Left kidney (tissue), 2 donors: ENCODE data around the gene ORM1. TPM values are rescaled to one million over a fixed set of nuclear protein-coding genes. Genes with fewer than 3 reads are reported as not detected.
"Not testable (repeated sequence)": the region's sequence is repeated elsewhere in the genome, so short reads cannot be mapped to it uniquely, and the experiment has no call there.

Source experiments
- DNase-seq: peaks from one replicate; pipeline ENCODE4 v3.0.0-alpha.2; 2013
- polyA plus RNA-seq: library from polyadenylated mRNA; unstranded; fragments of 120-200 nt; gene quantifications from one replicate; pipeline ENCODE4 v1.2.1, GENCODE V29; 2013; ENCODE audit not compliant: insufficient read length

Gene ORM1
- polyA plus RNA-seq, 1 donor = 0.22 TPM

DNA sequence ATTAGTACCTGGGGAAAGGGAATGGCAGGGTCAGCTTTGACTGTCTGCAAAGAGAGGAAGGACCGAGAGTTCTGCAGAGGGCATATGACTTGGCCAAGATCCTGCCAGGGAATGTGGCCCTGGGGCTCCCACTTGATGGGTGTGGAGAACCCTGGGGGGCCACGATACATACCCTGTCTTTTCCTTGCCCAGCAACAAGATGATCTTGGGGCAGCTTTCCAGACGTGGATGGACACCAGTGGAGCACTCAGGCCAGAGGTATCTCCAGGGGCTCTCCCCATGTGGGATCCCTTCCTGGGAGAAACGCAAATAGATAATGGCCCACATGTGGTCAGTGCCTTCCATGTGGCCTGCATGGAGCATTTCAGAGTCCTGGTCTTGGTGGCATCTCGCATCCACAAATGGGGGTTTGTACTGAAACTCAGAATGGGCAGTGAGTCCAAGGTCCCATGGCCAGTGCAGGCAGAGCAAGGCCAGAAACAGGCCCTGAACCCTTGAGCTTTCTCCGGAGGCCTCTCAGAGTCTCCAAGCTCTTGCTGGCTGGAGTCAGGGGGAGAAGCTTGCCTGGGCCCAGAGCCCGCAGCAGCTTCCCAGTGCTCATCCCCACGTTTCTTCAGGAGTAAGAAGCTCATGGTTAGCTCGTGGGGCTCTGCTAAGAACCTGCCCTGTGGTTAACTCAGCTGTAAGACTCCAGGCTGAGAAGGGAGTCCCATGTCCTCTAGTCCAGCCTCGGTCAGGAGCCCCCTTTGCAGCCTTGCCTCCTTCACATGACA lies 18.3 kb upstream of the ORM1 start:
- no peak for DNase-seq

DNA sequence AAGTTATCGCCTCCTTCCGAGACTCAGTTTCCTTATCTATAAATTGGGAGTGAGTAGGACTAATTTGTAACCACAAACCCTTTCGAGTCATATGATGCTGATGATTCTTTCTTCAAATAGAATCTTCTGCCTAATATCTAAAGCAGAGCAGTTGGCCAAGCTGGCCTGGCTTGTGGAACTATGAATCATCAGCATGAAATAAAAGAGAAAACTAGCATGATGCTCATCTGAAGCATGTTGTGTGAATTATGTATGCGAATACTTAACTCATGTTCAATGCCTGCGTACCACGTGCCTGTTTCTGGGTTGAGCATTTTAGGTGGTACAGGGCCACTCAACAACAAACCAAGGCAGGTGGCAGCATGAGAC lies 15.0 kb upstream of the ORM1 start:
- no peak for DNase-seq

DNA sequence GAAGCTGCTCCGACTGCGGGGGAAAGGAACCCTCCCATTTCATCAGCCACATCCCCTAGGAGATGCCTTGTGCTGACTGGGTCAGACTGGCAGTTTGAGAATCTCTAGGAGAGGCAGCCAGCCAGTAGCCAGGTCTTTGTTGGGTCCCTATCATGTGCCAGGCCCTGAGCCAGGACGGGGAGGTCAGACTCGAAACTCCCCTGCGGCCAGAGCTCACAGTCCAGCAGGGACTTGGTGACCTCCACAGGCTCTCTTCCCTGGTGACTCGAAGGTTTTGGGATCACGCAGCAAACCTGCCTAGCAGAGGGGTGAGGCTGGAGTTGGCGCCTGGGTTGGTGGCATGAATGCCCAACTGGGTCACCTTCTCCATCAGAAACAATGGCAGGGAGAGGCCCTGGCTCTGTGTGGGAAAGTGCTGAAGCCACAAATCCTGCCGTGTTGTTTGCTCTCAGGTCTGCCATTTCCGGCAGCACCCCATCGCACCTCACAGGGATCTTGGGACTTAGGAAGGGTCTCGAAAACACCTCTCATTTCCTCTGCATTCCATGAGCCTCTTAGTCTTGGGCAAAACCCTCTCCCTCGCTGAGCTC lies 14.4 kb upstream of the ORM1 start:
- DNase-seq = no peak

DNA sequence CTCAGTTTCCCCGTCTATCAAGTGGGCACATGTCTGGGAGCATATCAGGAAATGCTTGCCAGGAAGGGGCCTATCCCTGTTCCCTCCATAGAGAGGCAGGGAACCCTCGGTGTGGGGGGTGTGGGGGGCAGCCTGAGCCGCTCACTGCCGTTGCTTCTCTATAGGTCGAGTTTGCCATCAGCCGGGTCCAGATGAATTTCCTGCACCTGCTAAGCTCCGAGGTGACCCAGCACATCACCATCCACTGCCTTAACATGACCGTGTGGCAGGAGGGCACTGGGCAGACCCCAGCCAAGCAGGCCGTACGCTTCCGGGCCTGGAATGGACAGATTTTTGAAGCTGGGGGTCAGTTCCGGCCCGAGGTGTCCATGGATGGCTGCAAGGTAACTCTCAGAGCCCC lies 13.8 kb upstream of the ORM1 start:
- no peak for DNase-seq

DNA sequence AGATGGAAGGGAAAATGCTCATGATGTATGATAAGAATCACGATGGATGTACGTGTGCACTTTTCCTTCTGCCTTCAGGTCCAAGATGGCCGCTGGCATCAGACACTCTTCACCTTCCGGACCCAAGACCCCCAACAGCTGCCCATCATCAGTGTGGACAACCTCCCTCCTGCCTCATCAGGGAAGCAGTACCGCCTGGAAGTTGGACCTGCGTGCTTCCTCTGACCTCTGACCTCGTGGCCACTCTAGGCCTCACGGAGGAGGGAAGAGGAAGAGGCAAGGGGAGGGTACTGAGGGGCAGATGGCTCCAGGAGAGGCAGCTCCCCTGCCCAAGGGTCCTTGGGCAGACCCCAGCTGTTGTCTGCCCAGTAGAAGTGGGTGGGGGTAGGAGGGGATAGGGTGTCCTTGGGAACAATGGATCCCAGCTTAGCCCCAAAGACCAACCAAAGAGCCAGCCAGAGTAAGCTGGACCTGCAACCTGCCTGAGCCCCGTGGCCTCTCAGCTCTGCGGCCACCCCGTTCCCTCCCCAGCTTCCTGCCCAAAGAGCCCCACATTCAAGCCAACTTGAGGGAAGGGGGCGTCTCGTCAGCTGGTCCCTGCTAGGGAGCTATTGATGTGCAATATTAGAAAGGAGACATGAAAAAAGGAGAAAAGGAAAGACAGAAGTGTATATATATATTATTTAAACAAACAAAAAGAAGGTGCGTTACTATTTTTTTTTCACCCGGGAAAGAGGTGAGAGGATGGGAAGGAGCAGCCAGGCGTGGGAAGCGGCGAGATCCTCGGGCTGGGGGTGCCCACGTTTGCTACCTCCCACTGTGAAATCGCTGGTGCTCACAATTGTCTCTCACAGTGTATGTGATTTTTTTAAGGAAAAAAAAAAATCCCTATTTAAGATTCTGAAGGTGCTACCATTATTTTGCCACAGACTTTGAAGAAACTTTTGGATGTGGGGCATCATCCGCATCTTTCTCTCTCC lies 12.1 kb upstream of the ORM1 start:
- DNase-seq = no peak

DNA sequence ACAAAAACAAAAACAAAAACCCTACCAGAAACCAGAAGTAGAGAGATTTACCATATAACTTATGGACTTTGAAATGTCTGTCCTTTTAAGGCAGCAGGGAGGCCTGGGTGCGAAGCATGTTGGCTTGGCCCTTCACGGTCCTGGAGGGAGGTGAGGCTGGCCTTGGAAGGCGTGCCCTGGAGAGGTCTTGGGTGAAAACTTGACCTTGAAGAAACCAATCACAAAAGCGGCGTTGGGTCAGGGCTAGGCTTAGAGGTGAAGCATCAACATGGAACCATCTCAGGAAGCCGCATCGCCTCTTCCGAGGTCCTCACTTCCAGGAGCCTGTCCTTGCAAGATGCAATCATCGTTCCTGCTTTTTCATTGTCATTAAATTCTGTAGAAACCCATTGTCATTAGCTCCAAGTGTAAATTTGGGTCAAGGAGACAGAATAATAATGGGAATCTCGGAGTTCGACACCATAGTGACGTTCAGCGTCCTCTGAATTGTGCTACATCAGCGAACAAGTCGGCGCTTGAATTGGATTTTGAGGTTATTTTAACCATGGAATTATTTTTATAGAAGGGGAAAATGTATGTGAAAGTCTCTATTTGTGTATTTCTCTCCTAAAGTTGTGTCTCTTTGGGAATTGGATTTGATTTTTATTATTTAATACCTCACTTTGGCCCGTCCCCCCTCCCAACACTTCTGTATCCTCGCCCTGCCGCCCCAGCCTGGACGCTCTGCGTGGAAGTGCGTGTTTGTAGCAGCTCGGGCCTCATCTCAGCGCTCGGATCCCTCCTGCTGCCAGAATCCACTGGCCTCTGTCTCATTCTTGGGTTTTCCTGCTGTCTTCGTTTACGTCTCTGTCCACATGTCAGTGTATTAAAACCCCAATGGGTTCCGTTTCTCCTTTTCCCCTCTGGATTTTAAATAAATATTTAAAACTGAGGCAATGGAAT lies 11.1 kb upstream of the ORM1 start:
- DNase-seq = no peak

DNA sequence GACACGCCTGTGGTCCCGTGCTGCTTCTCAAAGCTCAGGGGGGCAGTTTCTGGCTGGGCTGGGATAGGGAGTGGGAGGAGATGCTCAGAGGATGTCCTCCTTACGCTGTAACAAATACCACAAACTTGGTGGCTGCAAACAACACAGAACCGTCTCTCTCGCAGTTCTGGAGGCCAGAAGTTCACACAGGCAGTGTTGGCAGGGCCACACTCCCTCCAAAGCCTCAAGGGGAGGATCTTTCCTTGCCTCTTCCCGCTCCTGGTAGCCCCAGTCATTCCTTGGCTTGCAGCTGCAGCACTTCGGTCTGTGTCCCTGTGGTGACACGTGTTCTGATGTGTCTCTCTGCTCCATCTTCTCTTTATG lies 10.4 kb upstream of the ORM1 start:
- no peak for DNase-seq

DNA sequence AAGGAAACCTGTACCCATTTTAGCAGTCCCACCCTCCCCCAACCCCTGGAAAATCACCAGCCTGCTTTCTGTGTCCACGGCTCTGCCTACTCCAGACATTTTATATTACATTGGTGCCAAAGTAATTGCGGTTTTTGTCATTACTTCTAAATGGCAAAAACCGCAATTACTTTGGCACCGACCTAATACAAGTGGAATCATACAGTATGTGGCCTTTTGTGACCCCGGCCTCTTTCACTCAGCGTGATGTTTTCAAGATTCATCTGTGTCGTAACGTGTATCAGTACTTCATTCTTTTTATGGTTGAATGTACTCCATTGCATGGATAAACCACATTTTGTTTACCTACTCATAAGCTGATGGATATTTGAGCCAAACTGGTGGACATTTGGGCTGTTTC lies 9.7 kb upstream of the ORM1 start:
- no peak for DNase-seq

DNA sequence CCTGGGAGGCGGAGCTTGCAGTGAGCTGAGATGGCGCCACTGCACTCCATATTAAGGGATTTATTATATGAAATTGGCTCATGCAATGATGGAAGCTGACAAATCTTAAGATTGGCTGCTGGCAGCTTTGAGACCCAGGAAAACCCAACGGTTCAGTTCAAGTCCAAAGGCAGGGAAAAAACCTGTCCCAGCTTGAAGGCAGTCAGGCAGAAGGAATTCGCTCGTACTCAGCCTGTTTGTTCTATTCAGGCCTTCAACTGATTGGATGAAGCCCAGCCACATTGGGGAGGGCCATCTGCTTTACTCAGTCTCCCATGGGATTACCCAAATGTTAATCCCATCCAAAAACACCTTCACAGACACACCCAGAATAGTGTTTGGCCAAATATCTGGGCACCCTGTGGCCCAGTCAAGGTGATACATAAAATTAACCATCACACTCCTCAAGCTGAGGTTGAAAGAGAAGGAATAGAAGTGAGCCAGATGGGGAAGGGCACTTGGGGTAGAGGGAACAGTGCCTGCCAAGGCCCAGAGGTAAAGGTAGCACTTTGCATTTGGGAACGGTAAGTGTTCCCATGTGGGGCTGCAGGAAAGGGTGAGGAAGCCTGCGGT lies 8.5 kb upstream of the ORM1 start:
- no peak for DNase-seq

DNA sequence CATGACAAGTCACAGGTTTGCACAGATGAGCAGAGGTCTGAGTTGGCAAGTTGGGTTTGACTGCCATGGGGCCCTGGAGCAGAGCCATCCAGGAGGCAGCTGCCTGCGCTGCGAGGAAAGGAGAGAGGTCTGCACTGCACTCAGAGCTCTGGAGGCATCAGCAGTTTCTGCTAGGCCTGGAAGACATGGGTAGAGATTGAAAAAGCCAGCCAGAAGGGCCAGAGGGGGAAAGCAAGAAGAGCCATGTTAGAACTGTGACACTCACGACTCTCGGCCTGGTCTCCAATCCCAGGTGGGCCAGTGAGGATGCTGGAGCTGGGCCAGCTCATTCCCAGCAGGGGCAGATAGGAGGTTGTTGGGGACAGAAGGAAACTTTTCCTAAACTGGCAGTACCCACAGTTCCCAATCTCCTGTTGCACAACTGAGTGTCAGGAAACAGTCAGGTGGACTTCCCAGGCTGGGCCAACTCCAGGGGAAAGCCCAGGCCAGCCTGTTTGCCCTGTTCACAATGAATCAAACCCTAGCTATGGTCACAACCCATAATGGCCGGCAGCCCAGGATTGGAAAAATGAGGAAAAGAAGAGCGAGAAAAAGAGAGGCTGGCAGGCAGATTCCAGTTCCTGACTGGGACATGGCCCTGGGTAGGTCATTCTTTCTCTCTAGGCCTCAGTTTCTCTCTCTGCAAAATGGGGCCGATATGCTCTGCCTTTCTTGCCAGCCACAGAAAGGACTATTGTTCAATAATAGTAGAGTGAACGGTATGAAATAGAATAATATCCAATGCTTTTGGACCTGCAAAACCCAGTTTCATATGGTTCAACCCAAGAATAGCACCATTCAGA lies 7.8 kb upstream of the ORM1 start:
- no peak for DNase-seq

DNA sequence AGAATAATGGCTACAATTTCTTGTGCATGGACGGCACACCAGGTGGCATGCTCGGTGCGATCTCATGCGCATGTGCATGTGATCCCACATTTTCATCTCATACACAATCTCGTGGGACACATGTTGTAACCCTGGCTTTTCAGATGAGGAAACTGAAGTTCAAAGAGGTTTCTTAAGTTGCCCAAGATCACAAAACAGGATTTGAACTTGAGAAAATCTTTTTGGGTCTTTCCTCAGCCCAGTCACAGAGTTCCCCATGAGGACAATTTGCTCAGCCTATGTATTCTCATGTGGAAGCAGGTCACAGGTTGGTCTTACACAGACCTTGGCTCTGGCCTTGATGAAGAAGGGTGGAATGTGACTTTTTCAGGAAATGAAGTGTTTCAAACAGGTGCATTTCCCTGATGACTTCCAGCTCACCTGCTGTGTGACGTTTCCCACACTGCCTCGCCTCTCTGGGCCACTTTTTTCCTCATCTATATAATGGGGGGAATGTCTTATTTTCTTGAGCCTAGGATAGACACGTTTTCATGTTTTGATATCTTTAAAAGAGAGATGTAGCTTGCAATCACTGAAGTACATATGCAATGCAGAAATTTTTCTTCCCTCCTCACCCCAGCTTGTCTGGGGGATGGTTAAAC lies 7.1 kb upstream of the ORM1 start:
- DNase-seq = no peak

DNA sequence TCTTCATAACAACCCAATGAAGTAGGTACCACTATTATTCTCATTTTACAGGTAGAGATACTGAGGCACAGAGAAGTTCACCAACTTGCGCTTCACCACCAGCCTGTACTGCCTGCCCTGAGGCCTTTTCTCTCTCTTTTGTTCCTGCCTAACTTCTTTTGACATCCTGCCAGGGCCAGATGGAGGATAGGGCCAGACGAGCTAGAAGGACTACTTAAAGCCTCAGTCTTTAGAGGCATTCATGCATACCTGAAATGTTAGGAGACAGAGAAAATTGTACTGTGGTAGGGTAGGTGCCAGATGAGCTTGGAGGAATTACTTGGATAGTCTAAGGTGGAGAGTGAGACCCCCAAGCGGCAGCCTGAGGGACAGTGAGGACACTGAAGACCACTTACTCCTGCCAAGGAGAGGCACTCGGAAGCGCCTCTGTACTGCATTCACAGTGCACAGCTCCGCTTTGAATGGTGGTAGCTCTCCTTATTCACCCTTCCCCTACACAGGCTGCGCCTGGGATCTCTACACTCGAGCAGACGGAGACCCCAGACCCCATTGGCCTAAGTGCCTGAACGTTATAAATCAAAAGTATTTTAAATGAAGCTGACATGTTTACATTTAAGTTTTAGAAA lies 6.2 kb upstream of the ORM1 start:
- no peak for DNase-seq

DNA sequence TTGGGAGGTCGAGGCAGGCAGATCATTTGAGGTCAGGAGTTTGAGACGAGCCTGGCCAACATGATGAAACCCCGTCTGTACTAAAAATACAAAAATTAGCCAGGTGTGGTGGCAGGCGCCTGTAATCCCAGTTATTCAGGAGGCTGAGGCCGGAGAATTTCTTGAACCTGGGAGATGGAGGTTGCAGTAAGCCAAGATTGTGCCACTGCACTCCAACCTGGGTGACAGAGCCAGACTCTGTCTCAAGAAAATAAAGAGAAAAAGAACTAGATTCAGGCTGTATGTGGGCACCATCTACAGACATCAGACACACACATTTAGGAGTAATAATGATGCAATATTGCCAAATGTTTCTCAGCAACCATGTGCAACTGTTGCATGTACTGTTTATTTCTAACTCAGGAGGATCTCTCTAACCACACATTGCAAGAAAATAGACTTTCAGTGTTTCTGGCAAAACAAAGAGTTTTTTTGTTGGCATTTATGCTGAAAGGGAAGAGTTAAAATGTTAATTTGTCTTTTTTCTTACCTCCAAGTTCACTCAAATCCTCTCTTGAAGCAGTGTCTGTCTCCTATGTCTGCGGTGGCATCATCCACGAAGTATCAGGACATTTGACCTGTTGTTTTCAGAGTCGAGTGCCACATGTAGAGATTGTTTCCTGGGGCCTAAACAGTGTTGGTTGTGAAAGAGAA lies 5.1 kb upstream of the ORM1 start:
- DNase-seq = no peak

DNA sequence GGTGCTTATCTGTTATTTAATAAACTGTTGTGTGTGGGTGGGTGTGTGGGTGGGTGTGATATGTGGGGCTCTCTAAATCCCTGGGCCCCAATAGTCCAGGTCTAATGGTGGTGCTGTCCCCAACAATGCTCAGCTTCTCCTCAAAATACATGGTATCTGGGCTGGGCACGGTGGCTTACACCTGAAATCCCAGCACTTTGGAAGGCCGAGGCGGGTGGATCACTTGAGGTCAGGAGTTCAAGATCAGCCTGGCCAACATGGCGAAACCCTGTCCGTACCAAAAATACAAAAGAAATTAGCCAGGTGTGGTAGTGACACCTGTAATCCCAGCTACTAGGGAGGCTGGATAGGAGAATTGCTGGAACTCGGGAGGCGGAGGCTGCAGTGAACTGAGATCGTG lies 4.5 kb upstream of the ORM1 start:
- DNase-seq = no peak

DNA sequence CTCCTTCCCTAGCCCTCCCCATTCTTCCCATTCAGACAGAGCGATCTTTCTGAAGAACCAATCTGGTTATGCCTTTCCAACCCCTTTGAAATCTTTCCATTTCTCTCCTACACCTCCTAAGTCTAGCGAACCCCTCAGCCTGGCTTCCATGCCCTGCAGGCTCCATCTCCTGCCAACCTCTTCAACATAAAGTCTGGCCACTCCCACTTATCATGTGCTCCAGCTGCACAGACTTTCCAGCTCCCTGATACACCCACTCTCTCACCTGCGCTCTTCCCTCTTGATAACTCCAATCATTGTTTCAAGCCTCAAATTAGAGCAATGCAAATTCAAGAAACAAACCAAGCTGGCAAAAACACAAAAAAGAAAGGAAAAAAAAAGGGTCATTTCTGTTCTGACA lies 3.8 kb upstream of the ORM1 start:
- no peak for DNase-seq

DNA sequence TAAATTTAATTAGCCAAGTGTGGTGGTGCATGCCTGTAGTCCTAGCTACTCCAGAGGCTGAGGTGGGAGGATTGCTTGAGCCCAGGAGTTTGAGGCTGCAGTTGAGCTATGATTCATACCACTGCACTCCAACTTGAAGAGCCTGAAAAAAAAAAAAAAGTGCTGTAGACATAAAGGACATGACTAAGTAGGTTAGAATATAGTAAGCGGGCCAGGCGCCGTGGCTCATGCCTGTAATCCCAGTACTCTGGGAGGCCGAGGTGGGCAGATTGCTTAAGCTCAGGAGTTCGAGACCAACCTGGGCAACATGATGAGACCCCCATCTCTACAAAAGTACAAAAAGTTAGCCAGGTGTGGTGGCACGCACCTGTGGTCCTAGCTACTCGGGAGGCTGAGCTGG lies 2.2 kb upstream of the ORM1 start:
- DNase-seq = not testable (repeated sequence)

DNA sequence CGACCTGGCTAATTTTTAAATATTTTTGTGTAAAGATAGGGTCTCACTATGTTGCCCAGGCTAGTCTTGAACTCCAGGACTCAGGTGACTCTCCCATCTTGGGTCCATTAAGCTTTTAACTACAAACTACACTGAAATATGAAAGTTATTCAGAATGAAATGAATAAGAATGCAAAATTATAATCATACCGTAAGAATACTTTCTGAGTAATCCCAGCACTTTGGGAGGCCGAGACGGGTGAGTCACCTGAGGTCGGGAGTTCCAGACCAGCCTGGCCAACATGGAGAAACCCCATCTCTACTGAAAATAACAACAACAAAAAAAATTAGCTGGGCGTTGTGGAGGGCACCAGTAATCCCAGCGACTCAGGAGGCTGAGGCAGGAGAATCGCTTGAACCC lies 1.1 kb upstream of the ORM1 start:
- DNase-seq = no peak

DNA sequence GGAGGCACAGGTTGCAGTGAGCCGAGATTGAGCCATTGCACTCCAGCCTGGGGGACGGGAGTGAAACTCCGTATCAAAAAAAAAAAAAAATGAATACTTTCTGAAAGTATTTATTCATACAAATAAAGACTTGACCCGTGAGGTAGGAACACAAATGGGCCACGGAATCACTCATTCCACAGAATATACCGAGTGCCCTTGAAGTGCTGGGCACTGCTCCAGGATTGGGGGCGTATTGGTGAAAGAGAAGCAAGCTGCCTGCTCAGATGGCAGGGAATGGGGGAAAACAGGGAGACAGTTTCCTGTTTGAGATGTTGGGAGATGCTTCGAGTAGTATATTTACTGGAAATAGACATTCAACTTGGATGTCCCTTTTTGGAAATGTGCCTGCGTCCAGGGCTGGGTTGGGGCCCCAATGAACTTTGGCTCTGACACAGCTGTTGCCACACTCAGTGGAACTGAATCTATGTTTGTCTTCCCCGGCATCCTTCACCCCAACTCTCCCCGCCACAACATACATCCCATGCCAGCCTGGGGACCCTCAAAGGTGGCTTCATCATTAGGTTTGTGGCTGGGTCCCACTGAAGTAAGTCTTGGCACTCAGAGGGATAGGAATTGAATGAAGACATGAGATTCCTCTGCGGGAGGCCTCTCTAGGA lies 609 bp upstream of the ORM1 start:
- DNase-seq = not testable (repeated sequence)
